NCI-H510A (cell line): ENCODE results near the gene ADSS1.
A peak's percentile ranks its signal among the peaks of the same experiment; 100 is the strongest.

Experiments
- DNase-seq: peaks from one replicate; lab custom pipeline; 2025; lab: John Stamatoyannopoulos, UW

Gene ADSS1

GRCh38 chr14:104751539-104752422 lies 27.8 kb downstream of the ADSS1 start:
- DNase-seq, result peak; percentile 39

GRCh38 chr14:104752423-104752734 lies 28.4 kb downstream of the ADSS1 start:
- no peak for DNase-seq

GRCh38 chr14:104752735-104753527 lies 28.9 kb downstream of the ADSS1 start, which contains the start of gene SIVA1:
TSS of gene SIVA1 (plus strand) at chr14:104753147. CDS start at chr14:104753202, 55 bp downstream.
- peak; percentile 99 for DNase-seq

GRCh38 chr14:104753528-104754212 lies 29.6 kb downstream of the ADSS1 start:
- no peak for DNase-seq

GRCh38 chr14:104754213-104754851 lies 30.3 kb downstream of the ADSS1 start:
- no peak for DNase-seq

- no peak for DNase-seq
Measured at GRCh38 chr14:104755621-104756020, 31.6 kb downstream of the ADSS1 start.

- no peak for DNase-seq
Measured at GRCh38 chr14:104756477-104757237, 32.6 kb downstream of the ADSS1 start.

GRCh38 chr14:104757238-104757585 lies 33.2 kb downstream of the ADSS1 start:
- DNase-seq, result no peak

GRCh38 chr14:104757681-104758392 lies 33.8 kb downstream of the ADSS1 start:
- no peak for DNase-seq

- DNase-seq, result no peak
Measured at GRCh38 chr14:104758981-104759969, 35.2 kb downstream of the ADSS1 start.

GRCh38 chr14:104765517-104765916 lies 41.5 kb downstream of the ADSS1 start:
- no peak for DNase-seq

- DNase-seq, result no peak
Measured at GRCh38 chr14:104766256-104766862, 42.3 kb downstream of the ADSS1 start.

- no peak for DNase-seq
Measured at GRCh38 chr14:104766863-104767633, 43.0 kb downstream of the ADSS1 start.

- DNase-seq, result no peak
Measured at GRCh38 chr14:104767634-104767918, 43.5 kb downstream of the ADSS1 start.

- peak; percentile 57 for DNase-seq
Measured at GRCh38 chr14:104768437-104769323, 44.7 kb downstream of the ADSS1 start.

- DNase-seq, result no peak
Measured at GRCh38 chr14:104769324-104770071, 45.5 kb downstream of the ADSS1 start.
